ENCODE data around the gene PIEZO1.

PIEZO1 gene

DNA sequence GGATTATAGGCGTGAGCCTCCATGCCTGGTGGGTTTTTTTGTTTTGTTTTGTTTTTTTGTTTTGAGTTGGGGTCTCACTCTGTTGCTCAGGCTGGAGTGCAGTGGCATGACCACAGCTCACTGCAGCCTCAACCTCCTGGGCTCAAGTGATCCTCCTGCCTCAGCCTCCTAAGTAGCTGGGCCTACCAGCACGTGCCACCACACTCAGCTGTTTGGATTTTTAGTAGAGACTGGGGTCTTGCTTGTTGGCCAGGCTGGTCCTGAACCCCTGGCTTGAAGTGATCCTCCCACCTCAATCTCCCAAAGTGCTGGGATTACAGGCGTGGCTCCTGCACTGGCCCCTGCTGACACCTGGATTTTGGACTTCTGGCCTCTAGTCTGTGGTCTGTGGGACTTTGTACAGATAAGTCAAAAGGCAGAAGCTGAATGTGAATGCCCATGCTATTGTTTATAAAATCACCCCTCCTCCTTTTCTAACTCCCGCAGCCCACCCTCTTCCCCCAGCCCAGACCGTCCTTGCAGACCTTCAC lies 104.4 kb downstream of the PIEZO1 start:
- no peak for DNase-seq (ENCODE audit: low read depth in 2 of 2)
- TF ChIP-seq, protein P1, sequence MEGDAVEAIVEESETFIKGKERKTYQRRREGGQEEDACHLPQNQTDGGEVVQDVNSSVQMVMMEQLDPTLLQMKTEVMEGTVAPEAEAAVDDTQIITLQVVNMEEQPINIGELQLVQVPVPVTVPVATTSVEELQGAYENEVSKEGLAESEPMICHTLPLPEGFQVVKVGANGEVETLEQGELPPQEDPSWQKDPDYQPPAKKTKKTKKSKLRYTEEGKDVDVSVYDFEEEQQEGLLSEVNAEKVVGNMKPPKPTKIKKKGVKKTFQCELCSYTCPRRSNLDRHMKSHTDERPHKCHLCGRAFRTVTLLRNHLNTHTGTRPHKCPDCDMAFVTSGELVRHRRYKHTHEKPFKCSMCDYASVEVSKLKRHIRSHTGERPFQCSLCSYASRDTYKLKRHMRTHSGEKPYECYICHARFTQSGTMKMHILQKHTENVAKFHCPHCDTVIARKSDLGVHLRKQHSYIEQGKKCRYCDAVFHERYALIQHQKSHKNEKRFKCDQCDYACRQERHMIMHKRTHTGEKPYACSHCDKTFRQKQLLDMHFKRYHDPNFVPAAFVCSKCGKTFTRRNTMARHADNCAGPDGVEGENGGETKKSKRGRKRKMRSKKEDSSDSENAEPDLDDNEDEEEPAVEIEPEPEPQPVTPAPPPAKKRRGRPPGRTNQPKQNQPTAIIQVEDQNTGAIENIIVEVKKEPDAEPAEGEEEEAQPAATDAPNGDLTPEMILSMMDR (IDR thresholded peaks at IDR 0.05; ENCODE audit: low read depth, low read length): no peak
- H3K4me3 ChIP-seq (replicated peaks in 1 of 2; ENCODE audit: low read depth in 2 of 2, low read length in 2 of 2): no peak overlapping the region

DNA sequence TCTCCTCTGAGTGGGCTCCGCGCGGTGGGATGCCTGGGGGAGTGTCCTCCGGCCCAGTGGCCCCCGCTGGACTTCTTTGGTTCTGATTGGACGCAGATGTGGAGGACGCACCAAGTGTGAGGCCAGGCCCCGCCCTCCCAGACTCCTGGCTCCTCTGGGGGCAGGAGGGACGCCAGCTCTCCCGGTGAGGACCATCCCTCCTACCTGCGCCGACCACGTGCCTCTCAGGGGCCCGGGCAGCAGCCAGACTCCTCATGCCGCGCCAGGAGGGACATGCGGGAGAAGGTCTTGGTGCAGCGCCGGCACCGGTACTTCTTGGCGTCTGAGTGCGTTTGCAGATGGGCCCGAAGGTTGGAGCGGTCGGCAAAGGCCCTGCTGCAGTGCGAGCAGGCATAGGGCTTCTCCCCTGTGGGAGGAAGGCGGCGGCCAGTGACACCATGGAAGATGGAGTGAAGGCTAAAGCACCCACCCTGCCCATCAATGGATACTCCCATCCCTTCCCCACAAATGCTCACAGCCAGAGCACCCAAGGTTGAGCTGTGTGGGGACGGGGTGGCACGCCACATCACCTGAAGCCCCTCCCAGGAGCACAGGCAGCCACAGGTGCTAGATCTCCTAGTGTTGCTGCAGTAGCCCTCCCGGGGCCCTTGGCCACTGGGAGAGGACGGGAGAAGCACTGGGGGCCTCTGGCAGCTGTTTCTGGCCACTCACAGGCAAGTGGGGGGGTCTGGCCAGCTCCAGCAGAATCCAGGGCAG lies 106.6 kb downstream of the PIEZO1 start:
- TF ChIP-seq, protein P1 (IDR thresholded peaks at IDR 0.05; ENCODE audit: low read depth, low read length): no peak
- no peak overlapping the region for H3K4me3 ChIP-seq (replicated peaks in 1 of 2; ENCODE audit: low read depth in 2 of 2, low read length in 2 of 2)
- no peak for DNase-seq (ENCODE audit: low read depth in 2 of 2)

DNA sequence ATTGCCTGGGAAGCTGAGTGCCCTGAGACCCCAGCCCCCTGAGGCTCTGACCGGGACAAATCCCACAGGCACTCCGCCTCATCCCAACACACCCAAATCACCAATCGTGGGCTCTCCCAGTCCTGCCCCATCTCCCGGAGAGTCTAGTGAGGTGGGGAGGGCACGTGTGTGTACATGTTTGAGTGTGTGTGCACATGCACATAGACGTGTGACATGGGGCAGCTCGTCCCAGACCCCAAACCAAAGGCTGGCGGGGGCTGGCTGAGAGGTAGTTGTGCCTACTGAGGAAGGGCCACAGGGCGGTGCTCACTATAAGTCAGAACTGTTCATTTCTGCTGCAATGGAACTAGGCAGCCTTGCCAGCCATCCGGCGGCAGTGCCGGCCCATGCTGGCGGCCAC lies 107.3 kb downstream of the PIEZO1 start:
- no peak for DNase-seq (ENCODE audit: low read depth in 2 of 2)
- TF ChIP-seq, protein P1 (IDR thresholded peaks at IDR 0.05; ENCODE audit: low read depth, low read length): no peak
- no peak overlapping the region for H3K4me3 ChIP-seq (replicated peaks in 1 of 2; ENCODE audit: low read depth in 2 of 2, low read length in 2 of 2)

DNA sequence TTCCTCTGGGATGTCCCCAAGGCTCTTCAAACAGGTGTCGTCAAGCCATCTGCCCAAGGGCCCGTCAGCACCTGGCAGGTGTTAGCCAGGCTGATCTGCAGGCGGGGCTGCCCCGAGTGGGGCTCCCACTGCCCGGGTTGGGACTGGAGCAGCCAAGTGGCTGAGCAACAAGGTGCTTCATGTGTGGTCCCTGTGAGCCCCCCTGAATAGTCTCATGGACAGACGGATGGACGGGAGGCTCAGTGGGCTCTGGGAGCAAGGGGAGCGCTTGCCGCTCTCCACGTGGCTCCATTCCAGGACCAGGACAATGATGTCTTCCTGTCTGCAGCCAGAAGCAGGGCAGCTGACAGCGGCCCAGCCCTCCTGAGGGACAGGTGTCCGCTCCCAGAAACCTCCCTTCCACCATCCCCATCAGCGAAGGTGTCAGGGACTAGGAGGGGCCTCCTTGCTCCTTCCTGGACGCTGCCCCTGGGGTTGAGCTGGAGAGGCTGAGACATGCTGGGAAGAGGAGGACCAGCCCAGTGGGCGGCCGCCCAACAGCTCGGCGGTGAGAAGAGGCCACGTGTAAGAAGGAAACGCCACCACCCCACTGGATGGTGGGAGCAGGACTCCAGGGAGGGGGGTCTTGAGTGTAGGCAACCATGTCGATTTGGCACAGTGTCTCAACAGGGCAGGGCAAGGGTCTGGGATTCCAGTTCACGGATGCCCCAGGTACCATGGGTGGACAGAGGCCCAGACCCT lies 108.3 kb downstream of the PIEZO1 start:
- DNase-seq (ENCODE audit: low read depth in 2 of 2): no peak
- H3K4me3 ChIP-seq (replicated peaks in 1 of 2; ENCODE audit: low read depth in 2 of 2, low read length in 2 of 2): no peak overlapping the region
- TF ChIP-seq, protein P1 (IDR thresholded peaks at IDR 0.05; ENCODE audit: low read depth, low read length): no peak

DNA sequence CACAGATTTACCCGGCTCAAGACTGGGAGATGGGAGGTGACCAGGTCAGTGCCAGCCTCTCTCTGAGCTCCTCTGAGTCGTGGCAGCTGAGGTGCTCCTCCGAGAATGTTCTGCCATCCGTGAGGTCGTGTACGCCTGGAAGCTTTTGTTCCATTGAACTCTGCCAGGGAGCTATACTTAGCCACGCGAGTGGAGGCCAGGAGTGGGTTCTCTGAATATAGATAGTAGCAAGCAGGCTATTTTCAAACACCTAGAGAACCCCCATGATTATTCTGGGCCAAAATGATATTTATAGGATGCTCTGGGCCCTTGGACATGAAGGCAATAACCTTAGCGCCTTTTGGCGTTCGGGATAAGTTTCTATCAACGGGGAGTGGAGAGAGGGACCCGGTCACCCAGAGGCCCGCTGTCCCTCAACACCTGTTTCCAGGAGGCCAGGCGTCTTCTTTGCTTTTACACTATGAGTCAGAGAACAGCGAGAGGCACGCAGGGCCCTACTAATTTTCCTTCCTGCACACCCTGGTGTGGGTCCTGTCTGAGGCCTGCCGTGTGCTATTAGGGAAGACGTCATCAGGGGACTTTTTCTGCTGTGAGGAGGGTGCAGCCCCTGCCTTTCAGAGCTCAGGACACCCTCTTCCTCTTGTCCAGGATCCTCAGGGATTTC lies 111.2 kb downstream of the PIEZO1 start:
- H3K4me3 ChIP-seq (replicated peaks in 1 of 2; ENCODE audit: low read depth in 2 of 2, low read length in 2 of 2): no peak overlapping the region
- TF ChIP-seq, protein P1 (IDR thresholded peaks at IDR 0.05; ENCODE audit: low read depth, low read length): no peak
- DNase-seq (ENCODE audit: low read depth in 2 of 2): no peak

DNA sequence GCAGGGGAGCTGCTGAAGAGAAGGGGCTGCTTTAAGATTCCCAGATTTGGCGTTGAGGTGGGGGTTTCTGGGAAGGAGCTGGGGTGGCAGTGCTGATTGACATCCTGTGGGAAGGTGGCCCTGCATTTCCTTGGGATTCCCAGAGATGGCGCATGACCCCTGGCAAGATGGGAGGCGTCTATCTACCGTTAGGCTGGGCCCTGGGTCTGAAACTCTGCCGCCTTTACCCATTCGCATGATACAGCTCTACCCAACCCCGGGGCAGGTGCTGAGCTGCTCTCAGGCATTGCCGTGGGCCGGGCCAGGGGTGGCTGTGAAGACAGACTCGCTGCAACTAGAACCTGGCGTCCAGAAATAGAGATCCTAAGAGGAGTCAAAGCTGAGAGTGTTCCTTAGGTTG lies 112.2 kb downstream of the PIEZO1 start:
- no peak overlapping the region for H3K4me3 ChIP-seq (replicated peaks in 1 of 2; ENCODE audit: low read depth in 2 of 2, low read length in 2 of 2)
- no peak for DNase-seq (ENCODE audit: low read depth in 2 of 2)
- TF ChIP-seq, protein P1 (IDR thresholded peaks at IDR 0.05; ENCODE audit: low read depth, low read length): no peak
